Adrenal gland (tissue), 5 donors: ENCODE results near the gene UBE2H.

Source experiments
- CTCF ChIP-seq, 6 experiments: fragments of 450-650 bp in 4 of 6; fragments of 200-600 bp in 2 of 6; sonication (generic) in 1 of 6; IDR thresholded peaks; 1 replicate in 5 of 6; 2 replicates in 1 of 6; pipeline versions ENCODE4 v1.5.1 to v1.8.0; 2016 to 2021; ENCODE audit warnings: antibody characterized with exemption in 6 of 6, mild to moderate bottlenecking in 2 of 6, moderate library complexity in 1 of 6
- POLR2A ChIP-seq, 2 donors: fragments of 450-650 bp; IDR thresholded peaks; one replicate each; pipeline ENCODE4 v1.6.1; 2017; ENCODE audit warnings: antibody characterized with exemption in 2 of 2, mild to moderate bottlenecking in 2 of 2, moderate library complexity in 1 of 2
- donor health status: DM: no; HTN: no; CAD: no.

GRCh38 chr7:129913428-129913827 lies 39.3 kb downstream of the UBE2H start:
- no peak for TF ChIP-seq CTCF (IDR thresholded peaks at IDR 0.05)
- no peak for TF ChIP-seq POLR2A (IDR thresholded peaks at IDR 0.05)
